Pons (tissue), 1 donor: ENCODE results near the gene GMPR2.
"Not testable (repeated sequence)": the region's sequence is repeated elsewhere in the genome, so short reads cannot be mapped to it uniquely, and the experiment has no call there.

Experiments
- DNase-seq: peaks from one replicate; pipeline ENCODE4 v3.0.0-alpha.2; 2016; ENCODE audit warnings: low spot score

The GMPR2 gene

DNA sequence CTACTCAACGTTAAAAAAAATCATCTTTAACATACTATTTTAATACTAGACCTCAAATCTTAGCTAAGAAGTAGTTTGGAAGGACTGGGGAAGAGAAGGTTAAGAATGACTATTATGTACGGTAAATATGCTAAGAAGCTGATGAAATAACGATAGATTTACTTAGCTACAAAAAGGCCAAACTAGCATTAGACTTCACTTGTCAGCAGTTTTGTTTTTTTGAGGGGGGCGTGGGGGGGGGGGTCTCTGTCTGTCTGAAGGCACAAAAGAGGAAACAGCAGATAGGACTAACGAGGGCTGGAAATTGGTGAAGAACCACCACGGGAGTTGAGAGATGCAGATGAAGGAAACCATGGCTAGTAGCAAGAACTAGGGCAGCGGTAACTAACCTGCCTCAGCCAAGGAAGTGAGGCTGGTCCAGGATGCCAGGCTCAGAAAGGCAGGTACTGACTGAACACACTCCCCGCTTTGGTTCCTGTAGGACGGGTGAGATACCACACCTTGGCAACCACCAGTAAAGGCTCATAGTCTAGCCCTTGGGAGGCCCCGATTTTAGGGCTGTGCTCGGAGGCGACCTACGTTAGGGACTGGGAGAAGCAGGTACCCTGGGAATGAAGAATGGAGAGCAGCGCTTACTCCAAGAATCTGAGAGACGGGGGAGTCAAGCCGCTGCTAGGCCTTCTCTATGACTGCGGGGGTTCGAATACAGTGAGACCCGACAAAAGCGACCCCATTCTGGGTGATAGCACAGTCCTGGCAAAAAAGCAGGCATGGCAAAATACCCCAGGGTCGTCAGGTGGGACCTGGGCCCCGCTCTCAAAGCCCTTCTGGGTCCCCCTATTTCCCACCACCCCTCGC lies 1.2 kb upstream of the GMPR2 start:
- no peak for DNase-seq

DNA sequence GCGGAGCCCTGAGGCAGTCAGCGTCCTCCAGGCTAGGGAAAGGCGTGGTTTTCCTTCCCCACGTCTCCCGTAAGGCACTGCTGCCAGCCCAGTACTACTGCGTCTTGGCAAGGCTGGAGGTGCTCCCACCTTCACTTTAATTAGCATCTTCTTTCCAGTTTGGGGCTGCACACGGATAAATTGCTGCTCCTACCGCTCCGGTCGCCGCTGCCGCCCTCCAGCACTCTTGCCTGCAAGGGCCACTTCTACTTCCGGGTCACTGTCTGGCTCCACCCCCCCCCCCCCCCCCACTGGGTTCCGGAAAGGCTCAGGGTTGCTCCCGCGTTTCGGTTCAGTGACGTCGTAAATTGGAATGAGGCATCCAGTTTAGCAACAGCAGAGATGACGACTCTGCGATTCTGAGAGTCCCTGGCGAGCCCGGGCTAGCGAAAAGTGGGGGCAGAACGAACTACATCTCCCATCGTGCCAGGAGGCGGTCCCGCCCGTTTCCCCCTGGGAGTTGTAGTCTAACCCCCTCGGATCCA lies 546 bp upstream of the GMPR2 start, which contains the start of gene NEDD8:
NEDD8 (minus strand) TSS at position 247 of the 524 bp plus-strand sequence; CDS start at position 147, 100 bp downstream.
- peak; percentile 95 for DNase-seq

DNA sequence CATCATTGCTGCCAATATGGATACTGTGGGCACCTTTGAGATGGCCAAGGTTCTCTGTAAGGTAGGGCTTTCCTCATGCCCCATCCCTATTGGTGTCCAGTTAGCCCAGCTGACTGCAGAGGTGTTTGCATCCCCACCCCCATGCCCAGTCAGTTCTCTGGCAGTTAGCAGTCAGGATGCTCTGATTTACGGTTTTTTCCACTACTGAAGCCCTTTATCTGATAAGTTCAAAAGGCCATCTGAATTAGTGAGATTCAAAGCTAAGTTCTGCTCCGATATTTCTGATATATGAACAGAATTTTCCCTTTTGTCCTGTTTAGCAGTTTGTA lies 773 bp downstream of the GMPR2 start:
- no peak for DNase-seq

DNA sequence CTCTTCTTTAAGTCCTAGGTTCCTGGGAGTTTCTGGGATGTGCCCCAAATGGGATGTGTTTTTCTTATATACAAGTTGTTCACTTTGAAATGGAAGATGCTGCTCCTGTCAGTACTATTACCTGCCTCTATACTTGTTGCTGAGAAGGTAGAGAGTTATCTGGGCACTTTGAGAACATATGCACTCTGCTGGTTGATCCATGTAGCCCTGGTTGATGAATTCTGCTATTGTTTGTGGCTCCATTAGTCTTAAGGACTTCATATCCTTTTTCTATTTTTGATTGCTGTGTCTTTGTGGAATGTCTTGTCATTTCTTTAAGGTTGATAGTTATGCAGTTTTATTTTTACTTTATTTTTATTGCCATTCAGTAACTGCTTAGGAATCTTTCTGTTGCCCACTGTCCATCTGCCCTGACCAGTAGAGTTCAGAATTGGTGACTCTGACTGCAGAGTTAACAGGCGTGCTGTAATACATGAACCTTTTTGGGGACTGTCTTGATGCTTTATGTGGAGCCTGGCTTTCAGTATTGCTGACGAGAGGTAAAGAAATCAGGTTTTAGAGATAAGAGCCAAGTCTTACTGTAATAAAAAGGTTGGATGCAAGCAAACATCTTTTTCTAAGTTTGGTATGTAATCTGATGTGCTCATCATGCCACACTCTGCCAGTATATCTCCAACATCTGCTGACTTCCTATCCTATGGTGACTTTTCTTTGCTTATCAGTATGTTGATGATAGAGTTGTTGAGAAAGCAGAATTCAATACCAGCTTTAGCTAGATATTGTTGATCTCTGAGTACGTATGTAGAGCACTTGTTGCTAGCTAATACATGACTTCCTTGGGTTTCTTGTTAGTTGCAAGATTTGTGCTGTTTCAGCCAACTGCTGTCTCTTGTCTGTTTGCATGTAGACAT lies 1.6 kb downstream of the GMPR2 start:
- DNase-seq, result no peak

DNA sequence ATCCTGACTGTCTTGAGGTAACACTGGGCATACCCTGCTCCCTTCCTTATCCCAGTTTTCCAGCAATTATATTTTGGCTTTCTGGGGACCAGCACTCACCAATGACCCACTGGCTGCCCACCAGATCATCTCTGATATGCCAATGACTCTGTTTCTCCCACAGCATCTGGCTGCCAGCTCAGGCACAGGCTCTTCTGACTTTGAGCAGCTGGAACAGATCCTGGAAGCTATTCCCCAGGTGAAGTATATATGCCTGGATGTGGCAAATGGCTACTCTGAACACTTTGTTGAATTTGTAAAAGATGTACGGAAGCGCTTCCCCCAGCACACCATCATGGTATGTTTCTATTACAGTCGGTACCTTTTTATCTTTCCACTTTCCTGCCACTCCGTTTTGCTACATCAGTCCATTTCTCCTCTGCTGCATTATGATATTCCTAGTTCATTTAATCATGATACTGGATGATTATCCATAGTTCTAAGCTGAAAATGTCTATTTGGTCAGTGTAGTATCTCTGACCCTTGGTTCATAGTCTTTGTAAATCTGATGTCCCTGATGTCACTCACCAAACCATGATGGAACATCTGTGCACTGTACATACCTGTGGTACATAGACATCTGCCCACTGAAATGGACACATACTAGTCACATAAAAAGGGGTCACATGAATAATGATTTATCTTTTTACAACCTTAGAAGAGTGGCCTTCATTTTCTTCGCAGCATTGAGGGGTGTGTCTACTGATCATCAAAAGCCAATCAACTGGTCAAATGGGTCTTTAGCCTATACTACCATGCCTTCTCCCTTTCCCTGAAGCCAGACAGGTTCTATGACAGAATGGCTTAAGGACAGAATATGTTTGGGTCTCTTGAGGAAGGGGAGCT lies 3.3 kb downstream of the GMPR2 start:
- no peak for DNase-seq

DNA sequence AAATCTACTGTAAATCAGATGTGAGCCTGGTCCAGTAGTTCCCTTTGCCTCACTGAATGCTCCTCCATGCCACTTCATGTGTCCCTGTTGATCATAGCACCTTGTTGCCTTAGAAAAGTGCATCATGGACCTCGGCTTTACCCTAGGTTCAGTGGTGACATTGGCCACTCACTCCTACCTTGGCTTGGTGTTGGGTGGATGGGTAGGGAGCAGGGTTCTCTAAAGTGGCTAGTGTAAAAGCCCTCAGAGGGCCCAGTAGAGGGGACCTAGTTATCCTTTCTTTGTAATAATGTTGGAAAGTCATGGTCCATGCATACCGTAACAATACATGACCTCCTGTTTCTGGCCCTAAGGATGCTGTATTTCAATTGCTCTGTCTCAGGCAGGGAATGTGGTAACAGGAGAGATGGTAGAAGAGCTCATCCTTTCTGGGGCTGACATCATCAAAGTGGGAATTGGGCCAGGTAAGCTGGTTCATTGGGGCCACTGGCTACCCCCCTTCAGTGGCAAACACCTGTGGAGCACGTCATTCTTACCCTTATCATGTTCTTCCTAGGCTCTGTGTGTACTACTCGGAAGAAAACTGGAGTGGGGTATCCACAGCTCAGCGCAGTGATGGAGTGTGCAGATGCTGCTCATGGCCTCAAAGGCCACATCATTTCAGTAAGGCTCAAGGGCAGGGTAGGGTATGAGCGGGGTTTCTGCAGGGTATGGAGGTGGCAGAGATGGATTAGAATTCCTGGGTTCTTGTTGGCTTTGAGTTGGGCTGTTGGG lies 4.1 kb downstream of the GMPR2 start:
- no peak for DNase-seq

DNA sequence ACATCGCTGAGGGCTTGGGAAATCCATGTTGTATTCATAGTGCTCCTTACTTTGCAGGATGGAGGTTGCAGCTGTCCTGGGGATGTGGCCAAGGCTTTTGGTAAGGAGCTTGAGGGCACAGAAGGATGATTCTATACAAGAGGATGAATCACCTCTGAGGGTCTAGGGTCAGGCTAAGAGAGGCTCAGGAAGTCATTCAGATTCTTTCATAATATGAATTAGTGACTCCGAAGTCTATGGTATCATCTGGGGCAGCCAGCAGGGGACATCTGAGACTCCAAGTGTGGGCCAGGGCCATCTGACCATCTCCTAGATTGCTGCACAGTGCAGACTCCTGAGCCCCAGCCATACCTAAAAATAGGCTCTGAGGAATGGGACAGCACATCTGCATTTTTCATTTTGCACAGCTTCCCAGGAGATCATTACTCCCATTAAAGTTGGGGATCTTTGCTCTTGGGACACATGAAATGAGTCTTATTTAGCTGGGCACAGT lies 4.8 kb downstream of the GMPR2 start:
- DNase-seq, result no peak

DNA sequence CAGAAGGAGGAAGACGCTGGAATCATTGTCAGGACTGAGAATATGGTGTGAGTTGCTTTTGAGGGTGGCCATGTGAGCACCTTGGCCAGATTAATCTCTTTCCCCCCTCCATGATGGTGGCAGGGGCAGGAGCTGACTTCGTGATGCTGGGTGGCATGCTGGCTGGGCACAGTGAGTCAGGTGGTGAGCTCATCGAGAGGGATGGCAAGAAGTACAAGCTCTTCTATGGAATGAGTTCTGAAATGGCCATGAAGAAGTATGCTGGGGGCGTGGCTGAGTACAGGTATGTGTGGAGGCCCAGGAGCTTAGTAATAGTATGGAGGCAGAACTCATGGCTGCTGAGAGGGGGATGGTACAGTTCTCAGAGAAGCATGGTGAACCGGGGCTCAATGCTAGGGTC lies 5.4 kb downstream of the GMPR2 start:
- DNase-seq, result no peak

DNA sequence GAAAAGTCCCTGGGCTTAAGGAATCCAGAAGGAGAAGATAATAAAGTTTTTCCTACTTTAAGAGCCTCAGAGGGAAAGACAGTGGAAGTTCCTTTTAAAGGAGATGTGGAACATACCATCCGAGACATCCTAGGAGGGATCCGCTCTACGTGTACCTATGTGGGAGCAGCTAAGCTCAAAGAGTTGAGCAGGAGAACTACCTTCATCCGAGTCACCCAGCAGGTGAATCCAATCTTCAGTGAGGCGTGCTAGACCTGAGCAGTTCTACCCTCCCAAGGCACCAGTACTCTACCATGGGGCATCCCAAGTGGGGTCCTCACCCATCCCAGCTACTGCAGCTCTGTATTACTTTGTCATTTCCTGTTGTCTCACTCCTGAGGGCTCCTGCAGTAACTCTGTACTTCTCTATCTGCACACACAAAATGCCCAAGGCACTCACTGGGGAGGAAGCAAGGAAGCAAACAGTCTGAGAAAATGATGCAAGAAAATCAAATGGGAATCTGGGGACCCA lies 5.9 kb downstream of the GMPR2 start:
- no peak for DNase-seq

DNA sequence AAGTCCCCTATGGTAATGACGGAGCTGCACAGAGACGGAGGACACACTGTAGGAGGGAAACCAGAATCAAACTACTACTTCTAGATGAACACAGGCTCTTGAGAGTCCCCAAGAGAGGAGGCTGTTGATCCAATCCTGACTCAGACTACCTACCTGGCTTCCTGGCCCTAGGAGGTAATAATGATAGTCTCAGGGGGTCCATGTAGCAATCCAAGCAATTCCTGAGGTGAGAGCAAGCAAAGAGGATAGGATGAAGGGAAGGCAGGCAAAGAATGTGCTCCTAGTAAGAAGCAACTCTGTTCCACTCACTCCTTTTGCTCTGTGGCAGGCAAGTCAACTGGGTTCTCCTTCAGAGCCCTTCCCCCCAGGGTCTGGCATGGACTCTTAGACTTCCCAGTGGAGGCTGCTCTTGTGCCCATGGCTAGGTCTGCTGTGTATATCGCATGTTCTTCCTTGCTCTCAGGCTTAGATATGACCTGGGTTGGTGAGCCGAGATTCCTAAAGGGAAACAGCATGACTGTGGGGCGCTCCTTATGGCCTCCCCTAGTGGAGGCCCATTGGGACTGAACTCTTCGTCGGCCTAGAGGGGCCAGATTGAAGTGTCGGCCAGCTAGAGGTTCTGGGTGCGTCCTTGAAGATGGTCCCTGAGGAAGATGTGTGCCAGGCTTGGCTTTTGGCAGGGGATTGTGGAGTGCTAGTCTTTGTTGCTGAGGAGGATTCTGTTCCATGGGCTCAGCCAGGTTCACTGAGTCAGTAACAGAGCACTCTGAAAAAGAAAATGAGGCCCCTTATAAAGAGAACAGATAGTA lies 7.6 kb downstream of the GMPR2 start:
- no peak for DNase-seq

DNA sequence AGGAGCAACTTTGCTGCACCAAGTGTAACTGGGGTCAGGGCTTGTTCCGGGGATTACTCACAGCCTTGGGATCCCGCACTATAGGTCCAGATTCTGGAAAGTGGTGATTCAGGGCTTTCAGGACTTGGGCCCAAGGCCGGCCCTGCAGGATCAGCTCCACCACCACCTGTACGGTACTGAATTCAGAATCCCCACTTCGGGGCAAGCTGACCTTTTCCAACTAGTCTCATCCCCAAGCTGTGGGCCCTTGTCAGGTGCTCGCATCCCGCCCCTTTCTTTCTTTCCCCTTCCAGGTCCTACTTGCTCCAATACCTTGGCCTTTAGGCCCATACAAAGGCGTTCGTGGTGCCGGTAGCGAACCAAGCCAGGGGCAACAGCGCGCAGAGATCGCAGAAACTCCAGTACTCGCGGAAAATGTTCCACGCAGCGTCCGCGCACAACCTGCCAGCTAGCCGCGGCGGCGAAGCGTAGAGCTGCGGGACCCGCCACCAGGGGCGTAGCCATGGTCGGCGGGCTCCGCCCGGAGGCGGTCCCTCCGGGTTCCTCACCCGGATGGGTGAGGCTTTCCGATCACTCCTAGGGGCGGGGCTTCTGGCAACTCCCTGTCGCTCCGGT lies 9.2 kb downstream of the GMPR2 start:
- DNase-seq, result no peak

DNA sequence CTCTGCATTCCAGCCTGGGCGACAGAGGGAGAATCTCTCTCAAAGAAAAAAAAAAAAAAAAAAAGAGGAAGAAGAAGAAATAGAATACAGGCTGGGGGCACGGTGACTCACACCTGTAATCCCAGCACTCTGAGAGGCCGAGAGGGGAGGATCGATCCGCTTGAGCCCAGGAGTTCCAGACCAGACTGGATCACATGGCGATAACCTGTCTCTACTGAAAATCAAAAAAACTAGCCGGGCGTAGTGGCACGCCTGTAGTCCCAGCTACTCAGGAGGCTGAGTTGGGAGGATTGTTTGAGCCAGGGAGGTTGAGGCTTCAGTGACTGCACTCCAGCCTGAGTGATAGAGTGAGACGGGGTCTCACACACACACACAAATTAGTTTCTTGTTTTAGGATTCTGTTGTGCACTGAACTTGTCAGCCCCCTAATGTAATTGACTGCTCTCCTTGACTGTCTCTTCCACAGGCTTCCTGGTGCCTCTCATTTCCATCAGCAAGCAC lies 10.7 kb downstream of the GMPR2 start:
- DNase-seq, result peak; percentile 23

DNA sequence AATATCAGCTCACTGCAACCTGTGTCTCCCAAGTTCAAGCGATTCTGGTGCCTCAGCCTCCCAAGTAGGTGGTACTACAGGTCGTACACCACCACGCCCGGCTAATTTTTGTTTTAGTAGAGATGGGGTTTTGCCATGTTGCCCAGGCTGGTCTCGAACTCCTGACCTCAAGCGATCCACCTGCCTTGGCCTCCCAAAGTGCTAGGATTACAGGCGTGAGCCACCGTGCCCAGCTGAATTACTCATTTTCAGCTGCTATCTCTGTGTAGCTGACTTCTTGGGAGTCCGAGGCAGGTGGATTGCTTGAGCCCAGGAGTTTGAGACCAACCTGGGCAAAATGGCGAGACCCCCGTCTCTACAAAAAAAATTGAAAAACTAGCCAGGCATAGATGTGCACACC lies 12.6 kb downstream of the GMPR2 start:
- not testable (repeated sequence) for DNase-seq

DNA sequence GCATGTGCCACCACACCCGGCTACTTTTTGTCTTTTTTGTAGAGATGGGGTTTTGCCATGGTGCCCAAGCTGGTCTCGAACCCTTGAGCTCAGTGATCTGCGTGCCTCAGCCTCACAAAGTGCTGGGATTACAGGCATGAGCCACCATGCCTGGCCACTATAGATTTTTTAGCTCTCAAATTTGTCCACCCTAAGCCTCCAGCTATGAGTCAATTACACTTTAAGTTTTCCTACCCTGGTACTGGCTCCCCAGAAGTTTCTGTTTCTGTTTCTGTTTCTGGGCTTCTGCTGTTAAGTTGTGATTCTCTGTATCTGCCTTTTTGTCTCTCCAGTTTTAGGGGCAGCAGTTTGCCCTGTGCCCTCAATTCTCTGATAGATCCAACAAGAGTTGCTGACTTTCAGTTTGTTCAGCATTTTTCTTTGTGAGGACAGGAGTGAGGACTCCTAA lies 14.1 kb downstream of the GMPR2 start:
- no peak for DNase-seq

DNA sequence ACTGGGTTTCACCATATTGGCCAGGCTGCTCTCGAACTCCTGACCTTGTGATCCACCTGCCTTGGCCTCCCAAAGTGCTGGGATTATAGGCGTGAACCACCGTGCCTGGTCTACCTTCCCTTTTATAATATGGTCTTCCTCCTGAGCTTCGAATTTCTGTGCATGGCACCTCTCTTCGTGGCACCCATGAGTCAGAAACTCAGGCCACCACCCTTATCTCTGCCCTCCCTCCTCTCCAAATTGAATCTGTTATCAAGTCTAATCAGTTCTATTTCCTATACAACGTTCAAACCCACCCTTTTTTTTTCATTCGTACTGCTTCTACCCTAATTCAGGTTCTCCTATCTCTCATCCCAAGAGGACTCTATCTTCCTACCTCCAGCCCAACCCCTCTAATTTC lies 14.7 kb downstream of the GMPR2 start:
- no peak for DNase-seq

DNA sequence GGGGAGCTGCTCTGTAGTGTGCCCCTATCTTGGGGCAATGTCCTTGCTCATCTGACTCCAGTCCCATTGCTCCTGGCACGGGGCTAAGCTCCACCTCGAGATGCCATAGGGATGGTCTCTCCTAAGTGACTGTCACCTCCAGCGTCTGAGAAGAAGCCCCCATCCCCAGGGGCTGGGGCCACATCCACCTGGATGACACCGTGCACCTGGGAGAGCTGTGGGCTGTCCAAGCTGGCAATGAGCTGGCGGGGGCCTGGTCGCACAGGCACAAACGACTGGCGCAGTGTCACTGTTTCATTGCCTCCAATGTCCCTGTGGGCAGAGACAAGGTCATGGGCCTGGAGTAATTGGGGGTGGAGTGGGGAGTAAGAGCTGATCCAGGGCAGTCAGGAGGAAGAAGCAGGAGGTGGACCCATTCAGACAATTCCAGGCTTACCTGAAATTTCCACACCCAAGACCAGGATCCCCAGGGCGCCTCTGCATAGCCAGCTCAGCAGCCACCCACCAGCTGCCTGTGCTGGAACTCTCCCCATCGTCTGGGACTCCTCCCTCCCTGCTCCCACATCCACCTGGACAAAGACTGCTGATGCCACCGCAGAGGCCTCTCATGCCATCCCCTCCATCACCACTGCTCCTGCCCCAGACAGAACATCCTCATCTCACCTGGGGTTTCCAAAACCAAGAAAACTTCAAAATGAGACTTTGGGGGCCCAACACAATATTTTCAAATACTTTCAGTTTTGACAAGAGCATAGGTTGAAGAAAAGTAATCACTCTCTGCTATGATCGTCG lies 16.7 kb downstream of the GMPR2 start:
- no peak for DNase-seq

DNA sequence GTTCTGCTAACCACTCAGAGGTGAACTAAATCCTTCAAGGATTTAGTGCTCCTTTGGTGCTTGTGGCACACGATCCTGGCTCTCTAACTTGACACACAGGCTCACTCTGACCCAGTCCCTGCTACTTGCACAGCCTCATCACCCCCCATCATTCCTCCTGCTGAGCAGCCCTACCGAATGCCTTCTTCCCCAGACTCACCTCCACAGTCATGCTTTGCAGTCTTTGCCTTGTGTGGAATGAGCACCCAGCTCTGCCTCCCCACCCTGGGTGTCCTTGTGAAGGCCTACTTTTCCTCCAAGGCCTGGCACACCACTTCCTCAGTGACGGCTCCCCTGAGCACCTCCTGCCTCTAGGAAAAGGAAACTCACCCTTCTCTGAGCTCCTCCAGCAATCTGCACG lies 17.6 kb downstream of the GMPR2 start:
- no peak for DNase-seq

DNA sequence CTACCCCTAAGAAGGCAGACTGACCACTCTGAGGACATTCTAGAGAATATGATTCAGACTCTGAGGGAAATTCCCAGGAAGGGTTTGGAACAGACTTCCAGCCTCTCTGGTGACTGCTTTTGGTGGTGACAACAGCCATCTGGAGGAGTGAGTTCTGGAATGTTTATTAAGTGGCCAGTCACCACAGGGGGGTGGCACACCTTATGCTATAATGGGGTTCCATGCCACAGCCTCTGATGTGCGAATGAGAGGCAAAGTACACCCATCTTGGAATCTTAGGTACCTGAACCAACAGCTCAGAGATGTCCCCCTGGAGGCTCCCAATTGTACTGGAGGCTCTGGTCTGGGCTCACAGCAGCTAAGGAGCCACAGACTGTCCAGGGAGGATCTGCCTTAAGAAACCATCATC lies 19.2 kb downstream of the GMPR2 start:
- DNase-seq, result no peak
